Measurements from ENCODE around the gene TMEM221. TPM values are rescaled to one million over a fixed set of nuclear protein-coding genes. Genes with fewer than 3 reads are reported as not detected.

TMEM221 gene
- total RNA-seq, 1 donor from 2014 or later: 0.57 TPM

DNA sequence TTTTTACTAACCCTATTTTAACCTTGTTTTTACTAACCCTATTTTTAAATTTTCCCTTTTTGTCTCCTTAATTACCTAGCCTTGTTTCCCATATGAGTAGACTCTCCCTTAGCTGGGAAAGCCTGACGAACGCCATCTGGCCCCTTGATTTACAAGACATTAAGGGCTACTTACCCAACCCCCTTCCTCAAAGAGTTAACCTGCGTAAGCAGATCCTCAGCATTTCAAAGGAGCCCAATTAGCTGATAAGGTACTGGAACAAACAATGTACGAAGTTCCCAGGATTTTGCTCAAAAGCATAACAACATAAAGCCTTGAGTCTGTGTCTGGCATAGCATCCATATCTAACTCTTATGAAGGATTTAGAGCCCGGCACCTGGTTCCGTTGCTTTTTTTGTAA, 33.3 kb downstream of the TMEM221 start:
- H3K9me3 Mint-ChIP-seq (ENCODE audit: low read depth): no peaks in the 10 kb centered on the region
- no peak overlapping the region for H3K27ac Mint-ChIP-seq (ENCODE audit: unreplicated experiment)
- peaks cover 8% of the 10 kb centered on the region for H3K4me1 Mint-ChIP-seq (ENCODE audit: low read depth)
- TF ChIP-seq, protein P1, sequence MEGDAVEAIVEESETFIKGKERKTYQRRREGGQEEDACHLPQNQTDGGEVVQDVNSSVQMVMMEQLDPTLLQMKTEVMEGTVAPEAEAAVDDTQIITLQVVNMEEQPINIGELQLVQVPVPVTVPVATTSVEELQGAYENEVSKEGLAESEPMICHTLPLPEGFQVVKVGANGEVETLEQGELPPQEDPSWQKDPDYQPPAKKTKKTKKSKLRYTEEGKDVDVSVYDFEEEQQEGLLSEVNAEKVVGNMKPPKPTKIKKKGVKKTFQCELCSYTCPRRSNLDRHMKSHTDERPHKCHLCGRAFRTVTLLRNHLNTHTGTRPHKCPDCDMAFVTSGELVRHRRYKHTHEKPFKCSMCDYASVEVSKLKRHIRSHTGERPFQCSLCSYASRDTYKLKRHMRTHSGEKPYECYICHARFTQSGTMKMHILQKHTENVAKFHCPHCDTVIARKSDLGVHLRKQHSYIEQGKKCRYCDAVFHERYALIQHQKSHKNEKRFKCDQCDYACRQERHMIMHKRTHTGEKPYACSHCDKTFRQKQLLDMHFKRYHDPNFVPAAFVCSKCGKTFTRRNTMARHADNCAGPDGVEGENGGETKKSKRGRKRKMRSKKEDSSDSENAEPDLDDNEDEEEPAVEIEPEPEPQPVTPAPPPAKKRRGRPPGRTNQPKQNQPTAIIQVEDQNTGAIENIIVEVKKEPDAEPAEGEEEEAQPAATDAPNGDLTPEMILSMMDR (IDR thresholded peaks at IDR 0.05): no peak
- H3K36me3 Mint-ChIP-seq (ENCODE audit: low read depth): no peaks in the 10 kb centered on the region
- peaks cover 24% of the 10 kb centered on the region for H3K27me3 Mint-ChIP-seq (ENCODE audit: low read depth)
- no peak for DNase-seq (ENCODE audit: low spot score)
- no peak overlapping the region for H3K4me3 Mint-ChIP-seq (ENCODE audit: unreplicated experiment)

DNA sequence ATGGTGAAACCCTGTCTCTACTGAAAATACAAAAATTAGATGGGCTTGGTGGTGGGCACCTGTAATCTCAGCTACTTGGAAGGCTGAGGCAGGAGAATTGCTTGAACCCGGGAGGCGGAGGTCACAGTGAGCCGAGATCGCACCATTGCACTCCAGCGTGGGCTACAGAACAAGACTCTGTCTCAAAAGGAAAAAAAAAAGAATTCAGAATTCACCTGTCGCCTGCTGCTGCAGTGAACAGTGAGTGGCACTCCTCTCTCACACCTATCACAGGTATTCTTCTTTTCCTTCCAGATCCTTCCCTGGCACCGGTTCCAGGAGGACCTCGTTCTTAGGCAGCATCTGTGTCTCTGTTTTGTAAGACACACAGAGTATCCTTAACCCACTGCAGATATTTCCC, 34.4 kb downstream of the TMEM221 start:
- Mint-ChIP-seq H3K4me3 (ENCODE audit: unreplicated experiment) (no peak overlapping the region), H3K4me1 (ENCODE audit: low read depth) (peaks cover 2% of the 10 kb centered on the region), H3K9me3 (ENCODE audit: low read depth) (no peaks in the 10 kb centered on the region), H3K36me3 (ENCODE audit: low read depth) (no peaks in the 10 kb centered on the region), H3K27ac (ENCODE audit: unreplicated experiment) (no peak overlapping the region), H3K27me3 (ENCODE audit: low read depth) (peaks cover 24% of the 10 kb centered on the region)
- no peak for DNase-seq (ENCODE audit: low spot score)
- TF ChIP-seq, protein P1 (IDR thresholded peaks at IDR 0.05): no peak

DNA sequence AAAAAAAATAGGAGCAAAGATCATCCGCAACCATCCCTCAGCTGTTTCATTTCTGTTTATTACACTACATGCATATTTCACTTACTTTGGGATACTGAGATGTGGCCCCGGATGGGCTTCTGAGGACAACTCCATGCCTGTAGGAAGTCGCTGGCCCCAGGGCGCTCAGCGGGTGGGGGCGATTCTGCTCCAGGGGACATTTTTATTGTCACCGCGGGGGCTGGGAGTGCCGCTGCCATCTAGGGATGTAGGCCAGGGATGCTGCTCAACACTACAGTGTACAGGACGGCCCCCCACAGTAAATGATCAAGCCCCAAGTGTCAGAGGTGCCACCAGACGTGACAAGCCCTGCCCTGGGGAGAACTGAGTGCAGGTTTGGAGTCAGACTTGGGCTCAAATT, 36.7 kb downstream of the TMEM221 start:
- H3K27me3 Mint-ChIP-seq (ENCODE audit: low read depth): peaks cover 20% of the 10 kb centered on the region

DNA sequence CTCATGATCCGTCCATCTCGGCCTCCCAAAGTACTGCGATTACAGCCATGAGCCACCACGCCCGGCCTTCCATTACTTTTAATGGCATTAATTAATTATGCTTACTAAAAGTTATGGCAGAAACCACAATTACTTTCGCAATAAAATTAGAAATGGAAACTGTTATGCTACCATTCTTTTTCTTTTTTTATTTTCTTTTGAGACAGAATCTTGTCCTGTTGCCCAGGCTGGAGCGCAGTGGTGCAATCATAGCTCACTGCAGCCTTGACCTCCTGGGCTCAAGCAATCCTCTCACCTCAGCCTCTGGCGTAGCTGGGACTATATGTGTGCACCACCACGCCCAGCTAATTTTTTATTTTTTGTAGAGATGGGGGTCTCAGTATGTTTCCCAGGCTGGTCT, 38.5 kb downstream of the TMEM221 start:
- no peak overlapping the region for H3K4me3 Mint-ChIP-seq (ENCODE audit: unreplicated experiment)
- H3K4me1 Mint-ChIP-seq (ENCODE audit: low read depth): peaks cover 14% of the 10 kb centered on the region
- H3K27me3 Mint-ChIP-seq (ENCODE audit: low read depth): peaks cover 11% of the 10 kb centered on the region
- no peak for DNase-seq (ENCODE audit: low spot score)
- H3K27ac Mint-ChIP-seq (ENCODE audit: unreplicated experiment): no peak overlapping the region
- H3K36me3 Mint-ChIP-seq (ENCODE audit: low read depth): no peaks in the 10 kb centered on the region
- H3K9me3 Mint-ChIP-seq (ENCODE audit: low read depth): no peaks in the 10 kb centered on the region
- TF ChIP-seq, protein P1 (IDR thresholded peaks at IDR 0.05): no peak

More for the DNA sequence above, 36.7 kb downstream of the TMEM221 start:
- Mint-ChIP-seq H3K9me3 (ENCODE audit: low read depth) (no peaks in the 10 kb centered on the region), H3K36me3 (ENCODE audit: low read depth) (no peaks in the 10 kb centered on the region), H3K4me3 (ENCODE audit: unreplicated experiment) (no peak overlapping the region), H3K27ac (ENCODE audit: unreplicated experiment) (no peak overlapping the region), H3K4me1 (ENCODE audit: low read depth) (peaks cover 3% of the 10 kb centered on the region)
- TF ChIP-seq, protein P1 (IDR thresholded peaks at IDR 0.05): no peak
- no peak for DNase-seq (ENCODE audit: low spot score)

DNA sequence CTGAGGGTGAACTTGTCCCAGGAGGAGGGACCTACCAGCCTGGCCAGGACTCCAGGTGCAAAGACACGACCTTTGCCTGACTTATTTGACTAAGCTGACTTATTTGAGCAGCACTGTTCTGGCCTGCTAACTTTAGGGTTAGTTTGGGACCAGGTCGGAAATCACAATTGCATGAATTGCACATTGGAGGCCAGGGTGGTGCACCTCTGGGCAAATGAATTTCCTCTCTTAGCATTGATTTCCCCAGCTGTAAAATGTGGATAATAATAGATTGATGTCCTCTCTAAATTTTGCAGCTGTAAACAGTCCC, 41.6 kb downstream of the TMEM221 start:
- Mint-ChIP-seq H3K36me3 (ENCODE audit: low read depth) (no peaks in the 10 kb centered on the region), H3K27me3 (ENCODE audit: low read depth) (no peaks in the 10 kb centered on the region), H3K9me3 (ENCODE audit: low read depth) (no peaks in the 10 kb centered on the region), H3K4me1 (ENCODE audit: low read depth) (peaks cover 14% of the 10 kb centered on the region), H3K4me3 (ENCODE audit: unreplicated experiment) (no peak overlapping the region), H3K27ac (ENCODE audit: unreplicated experiment) (no peak overlapping the region)
- DNase-seq (ENCODE audit: low spot score): no peak
- TF ChIP-seq, protein P1 (IDR thresholded peaks at IDR 0.05): no peak
